Measurements from ENCODE around the gene RASA3. TPM values are rescaled to one million over a fixed set of nuclear protein-coding genes. Genes with fewer than 3 reads are reported as not detected.

RASA3 gene
- total RNA-seq, 1 experiment from 2014 or later, result 0.95 TPM

DNA sequence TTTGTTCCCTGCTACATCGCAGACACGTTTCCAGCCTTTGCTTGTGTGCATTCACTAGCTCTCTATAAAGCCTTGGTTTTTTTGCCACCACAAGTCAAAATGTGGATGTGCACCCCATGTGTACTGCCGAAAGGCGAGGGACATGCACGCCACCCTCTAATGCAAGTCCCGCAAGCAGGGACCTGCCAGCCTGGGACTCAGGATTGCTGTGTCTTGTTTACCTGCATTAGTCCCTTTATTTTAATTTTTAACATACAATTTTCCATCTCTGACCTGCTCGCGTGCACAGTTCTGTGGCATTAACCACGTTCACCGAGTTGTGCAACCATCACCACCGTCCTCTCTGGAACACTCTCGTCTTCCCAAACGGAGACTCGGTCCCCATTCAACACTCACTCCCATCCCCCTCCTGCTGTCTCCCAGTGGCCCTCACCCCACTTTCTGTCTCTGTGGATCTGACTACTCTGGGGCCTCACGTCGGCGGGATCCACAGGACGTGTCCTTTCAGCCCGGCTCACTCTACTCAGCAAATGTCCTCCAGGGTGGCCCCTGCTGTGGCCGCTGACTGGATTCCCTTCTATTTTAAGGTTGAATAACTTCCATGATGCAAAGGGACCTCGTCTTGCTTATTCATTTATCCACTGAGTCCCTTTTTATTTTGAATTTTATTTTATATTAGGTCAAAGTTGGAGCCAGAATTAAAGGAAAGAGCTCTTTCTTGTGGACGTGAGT lies 58.4 kb downstream of the RASA3 start:
- Histone ChIP-seq H3K4me3 (ENCODE audit: low read depth, low read length) (no peak overlapping the region), H3K27me3 (replicated peaks; ENCODE audit: control insufficient read depth, insufficient read depth, low read length) (no peaks in the 10 kb centered on the region), H3K36me3 (ENCODE audit: control insufficient read depth, insufficient read depth, low read length) (no peaks in the 10 kb centered on the region), H3K9me3 (peaks cover 4% of the 10 kb centered on the region; the same call in 1 of the 2 replicates), H3K4me1 (no peaks in the 10 kb centered on the region)
- DNase-seq, result peak in 1 of 2 experiments; percentile 20
- intact Hi-C loops (cut with micrococcal nuclease; ENCODE audit: unreplicated experiment), result no loop called here
- Mint-ChIP-seq H3K36me3 (ENCODE audit: insufficient read depth, unreplicated experiment) (peaks cover 17% of the 10 kb centered on the region), H3K9me3 (ENCODE audit: unreplicated experiment) (peaks cover 9% of the 10 kb centered on the region), H3K4me3 (ENCODE audit: unreplicated experiment) (no peak overlapping the region), H3K4me1 (ENCODE audit: low read depth, unreplicated experiment) (no peaks in the 10 kb centered on the region), H3K27ac (ENCODE audit: unreplicated experiment) (no peak overlapping the region), H3K27me3 (ENCODE audit: insufficient read depth, unreplicated experiment) (no peaks in the 10 kb centered on the region)
- TF ChIP-seq CTCF (IDR thresholded peaks at IDR 0.05; ENCODE audit: insufficient read depth in 1 of 2, low read depth in 1 of 2, low read length in 1 of 2, severe bottlenecking in 1 of 2, unreplicated experiment in 1 of 2), result no peak
- BruUV-seq (replicated peaks), result no TSS peak
- ChIA-PET CTCF (interaction anchor here (0.7 kb wide), 1 partner anchor 60 kb away, joined by 4 read pairs; no protein-coding TSS in a partner anchor), POLR2A (no interaction called here)

DNA sequence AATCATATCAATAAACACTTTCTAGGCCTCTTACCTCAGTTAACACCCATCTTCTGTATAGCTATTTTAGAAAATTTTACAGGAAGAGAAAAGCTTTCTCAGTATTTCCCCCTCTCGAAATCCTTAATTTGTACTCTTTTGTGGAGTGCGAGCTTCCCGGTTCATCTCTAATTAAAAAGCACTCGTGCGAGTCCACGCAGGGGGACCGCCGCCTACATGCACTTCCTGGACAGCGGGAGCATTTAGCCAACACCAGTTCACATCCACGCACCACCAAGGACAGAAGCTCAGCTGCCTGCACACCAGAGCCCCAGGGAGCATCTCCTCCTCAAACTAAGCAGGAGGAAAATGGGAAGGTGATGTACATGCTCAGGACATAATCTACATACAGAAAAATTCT lies 60.0 kb downstream of the RASA3 start:
- intact Hi-C loops (cut with micrococcal nuclease; ENCODE audit: unreplicated experiment), result no loop called here
- H3K36me3 ChIP-seq (ENCODE audit: control insufficient read depth, insufficient read depth, low read length), result no peaks in the 10 kb centered on the region
- H3K27ac Mint-ChIP-seq (ENCODE audit: unreplicated experiment), result no peak overlapping the region
- H3K9me3 ChIP-seq, result peaks cover 4% of the 10 kb centered on the region; the same call in 1 of the 2 replicates
- no peaks in the 10 kb centered on the region for H3K4me1 Mint-ChIP-seq (ENCODE audit: low read depth, unreplicated experiment)
- peaks cover 9% of the 10 kb centered on the region for H3K9me3 Mint-ChIP-seq (ENCODE audit: unreplicated experiment)
- ChIA-PET POLR2A (no interaction called here), CTCF (no interaction called here)
- no peak for TF ChIP-seq CTCF (IDR thresholded peaks at IDR 0.05; ENCODE audit: insufficient read depth in 1 of 2, low read depth in 1 of 2, low read length in 1 of 2, severe bottlenecking in 1 of 2, unreplicated experiment in 1 of 2)
- no peak overlapping the region for H3K4me3 ChIP-seq (ENCODE audit: low read depth, low read length)
- BruUV-seq (replicated peaks), result no TSS peak
- H3K4me1 ChIP-seq, result no peaks in the 10 kb centered on the region
- peak in 1 of 2 experiments; percentile 10 for DNase-seq
- no peaks in the 10 kb centered on the region for H3K27me3 Mint-ChIP-seq (ENCODE audit: insufficient read depth, unreplicated experiment)
- H3K27me3 ChIP-seq (replicated peaks; ENCODE audit: control insufficient read depth, insufficient read depth, low read length), result no peaks in the 10 kb centered on the region
- no peak overlapping the region for H3K4me3 Mint-ChIP-seq (ENCODE audit: unreplicated experiment)
- peaks cover 16% of the 10 kb centered on the region for H3K36me3 Mint-ChIP-seq (ENCODE audit: insufficient read depth, unreplicated experiment)

- Histone ChIP-seq H3K4me3 (ENCODE audit: low read depth, low read length) (no peak overlapping the region), H3K36me3 (ENCODE audit: control insufficient read depth, insufficient read depth, low read length) (no peaks in the 10 kb centered on the region), H3K27me3 (replicated peaks; ENCODE audit: control insufficient read depth, insufficient read depth, low read length) (no peaks in the 10 kb centered on the region), H3K4me1 (no peaks in the 10 kb centered on the region), H3K9me3 (peaks cover 4% of the 10 kb centered on the region; the same call in 1 of the 2 replicates)
- H3K27ac Mint-ChIP-seq (ENCODE audit: unreplicated experiment), result no peak overlapping the region
- no TSS peak for BruUV-seq (replicated peaks)
- TF ChIP-seq CTCF (IDR thresholded peaks at IDR 0.05; ENCODE audit: insufficient read depth in 1 of 2, low read depth in 1 of 2, low read length in 1 of 2, severe bottlenecking in 1 of 2, unreplicated experiment in 1 of 2), result no peak
- peak in 1 of 2 experiments; percentile 27 for DNase-seq
- CTCF ChIA-PET, result no interaction called here
- peaks cover 9% of the 10 kb centered on the region for H3K9me3 Mint-ChIP-seq (ENCODE audit: unreplicated experiment)
- intact Hi-C loops (cut with micrococcal nuclease; ENCODE audit: unreplicated experiment), result no loop called here
- H3K36me3 Mint-ChIP-seq (ENCODE audit: insufficient read depth, unreplicated experiment), result peaks cover 11% of the 10 kb centered on the region
- POLR2A ChIA-PET, result no interaction called here
- no peaks in the 10 kb centered on the region for H3K4me1 Mint-ChIP-seq (ENCODE audit: low read depth, unreplicated experiment)
- H3K4me3 Mint-ChIP-seq (ENCODE audit: unreplicated experiment), result no peak overlapping the region
- H3K27me3 Mint-ChIP-seq (ENCODE audit: insufficient read depth, unreplicated experiment), result no peaks in the 10 kb centered on the region
Measured at GRCh38 chr13:114071991-114072390, 60.4 kb downstream of the RASA3 start.
